ENCODE data around the gene KLF5.

DNA sequence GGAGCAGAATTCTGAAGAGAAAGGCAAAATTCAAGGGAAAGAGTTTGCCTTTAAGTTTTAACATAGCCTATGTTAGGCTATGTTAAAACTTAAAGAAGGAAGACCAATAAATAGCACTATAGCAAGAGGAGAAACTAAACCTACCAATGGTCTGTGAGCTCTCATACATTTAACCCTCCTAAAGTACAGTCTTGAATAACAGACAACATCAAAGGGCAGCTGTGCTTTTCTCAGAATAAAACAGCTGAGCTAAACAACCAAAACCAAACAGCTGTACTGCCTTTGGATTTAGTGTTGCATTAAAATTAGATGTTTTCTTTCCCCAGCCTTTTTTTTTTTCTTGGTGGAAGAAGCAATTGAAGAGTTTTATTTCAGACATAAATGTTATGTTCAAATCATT, 34.0 kb downstream of the KLF5 start:
- TF ChIP-seq, protein P1, sequence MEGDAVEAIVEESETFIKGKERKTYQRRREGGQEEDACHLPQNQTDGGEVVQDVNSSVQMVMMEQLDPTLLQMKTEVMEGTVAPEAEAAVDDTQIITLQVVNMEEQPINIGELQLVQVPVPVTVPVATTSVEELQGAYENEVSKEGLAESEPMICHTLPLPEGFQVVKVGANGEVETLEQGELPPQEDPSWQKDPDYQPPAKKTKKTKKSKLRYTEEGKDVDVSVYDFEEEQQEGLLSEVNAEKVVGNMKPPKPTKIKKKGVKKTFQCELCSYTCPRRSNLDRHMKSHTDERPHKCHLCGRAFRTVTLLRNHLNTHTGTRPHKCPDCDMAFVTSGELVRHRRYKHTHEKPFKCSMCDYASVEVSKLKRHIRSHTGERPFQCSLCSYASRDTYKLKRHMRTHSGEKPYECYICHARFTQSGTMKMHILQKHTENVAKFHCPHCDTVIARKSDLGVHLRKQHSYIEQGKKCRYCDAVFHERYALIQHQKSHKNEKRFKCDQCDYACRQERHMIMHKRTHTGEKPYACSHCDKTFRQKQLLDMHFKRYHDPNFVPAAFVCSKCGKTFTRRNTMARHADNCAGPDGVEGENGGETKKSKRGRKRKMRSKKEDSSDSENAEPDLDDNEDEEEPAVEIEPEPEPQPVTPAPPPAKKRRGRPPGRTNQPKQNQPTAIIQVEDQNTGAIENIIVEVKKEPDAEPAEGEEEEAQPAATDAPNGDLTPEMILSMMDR (IDR thresholded peaks at IDR 0.05) = no peak
- TF ChIP-seq ZFX (IDR thresholded peaks at IDR 0.05; ENCODE audit: borderline replicate concordance) = no peak

Measured in 22Rv1 (cell line).